Right lobe of liver (tissue), 4 donors: Measurements from ENCODE around the gene ETFB.

Source experiments
- POLR2A ChIP-seq: fragments of 450-650 bp; IDR thresholded peaks from one replicate; pipeline ENCODE4 v1.6.1; 2017; ENCODE audit warnings: antibody characterized with exemption, mild to moderate bottlenecking
- TF ChIP-seq, protein P1 (sequence below), 4 donors: fragments of 200-600 bp in 3 of 4; fragments of 450-650 bp in 1 of 4; IDR thresholded peaks; one replicate each; pipeline versions ENCODE4 v1.5.1 to v1.8.0; 2016 to 2022; ENCODE audit warnings: antibody characterized with exemption in 4 of 4, mild to moderate bottlenecking in 2 of 4
- donor health status: DM: no; HTN: no; CAD: no.
- donor health status: DM: no; HTN: no; CAD: no.
- donor health status: DM: no; HTN: yes; CAD: no.

DNA sequence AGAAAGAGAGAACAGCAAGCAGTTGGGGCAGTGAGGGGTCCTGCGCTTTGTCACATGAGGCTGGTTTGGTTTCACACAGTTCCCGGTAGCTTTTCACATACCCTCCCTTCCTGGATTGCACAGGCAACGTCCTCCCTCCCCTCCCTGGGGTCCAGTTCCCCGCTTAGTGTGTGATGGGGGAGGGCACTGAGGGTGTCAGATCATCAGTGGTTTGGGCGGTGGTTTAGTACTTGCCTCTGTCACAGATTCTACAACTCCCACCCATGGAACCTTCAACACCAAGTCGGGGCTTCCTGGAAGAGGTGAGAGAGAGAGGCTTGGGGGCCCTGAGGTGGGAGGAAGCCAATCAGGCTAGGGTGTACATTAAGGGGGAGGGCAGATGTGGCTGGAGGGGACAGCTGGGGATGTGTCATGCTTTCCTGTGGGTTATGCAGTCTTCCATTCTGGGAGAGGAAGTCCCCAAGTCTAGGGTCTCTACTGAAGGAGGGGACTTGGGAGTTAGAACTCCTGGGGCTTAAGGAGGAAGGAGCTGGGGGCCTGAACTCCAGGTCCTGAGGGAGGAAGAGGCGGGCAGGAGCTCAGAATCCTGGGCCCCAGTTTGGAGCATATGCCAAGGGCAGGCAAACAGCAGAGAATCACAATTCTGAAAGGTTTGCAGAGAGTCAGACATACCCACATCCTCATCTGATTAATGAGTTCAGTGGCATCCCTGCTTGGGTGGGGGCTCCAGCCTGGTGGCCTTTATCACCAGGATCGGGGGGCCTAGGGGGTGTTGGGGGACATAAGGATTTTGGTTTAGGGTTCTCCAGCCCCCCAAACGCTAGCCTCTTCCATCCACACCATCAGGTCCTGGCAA, 6.7 kb upstream of the ETFB start, which contains the start of gene NKG7:
- TF ChIP-seq, protein P1, sequence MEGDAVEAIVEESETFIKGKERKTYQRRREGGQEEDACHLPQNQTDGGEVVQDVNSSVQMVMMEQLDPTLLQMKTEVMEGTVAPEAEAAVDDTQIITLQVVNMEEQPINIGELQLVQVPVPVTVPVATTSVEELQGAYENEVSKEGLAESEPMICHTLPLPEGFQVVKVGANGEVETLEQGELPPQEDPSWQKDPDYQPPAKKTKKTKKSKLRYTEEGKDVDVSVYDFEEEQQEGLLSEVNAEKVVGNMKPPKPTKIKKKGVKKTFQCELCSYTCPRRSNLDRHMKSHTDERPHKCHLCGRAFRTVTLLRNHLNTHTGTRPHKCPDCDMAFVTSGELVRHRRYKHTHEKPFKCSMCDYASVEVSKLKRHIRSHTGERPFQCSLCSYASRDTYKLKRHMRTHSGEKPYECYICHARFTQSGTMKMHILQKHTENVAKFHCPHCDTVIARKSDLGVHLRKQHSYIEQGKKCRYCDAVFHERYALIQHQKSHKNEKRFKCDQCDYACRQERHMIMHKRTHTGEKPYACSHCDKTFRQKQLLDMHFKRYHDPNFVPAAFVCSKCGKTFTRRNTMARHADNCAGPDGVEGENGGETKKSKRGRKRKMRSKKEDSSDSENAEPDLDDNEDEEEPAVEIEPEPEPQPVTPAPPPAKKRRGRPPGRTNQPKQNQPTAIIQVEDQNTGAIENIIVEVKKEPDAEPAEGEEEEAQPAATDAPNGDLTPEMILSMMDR (IDR thresholded peaks at IDR 0.05) = no peak
- no peak for TF ChIP-seq POLR2A
